Iris pigment epithelial cell (primary cell): ENCODE measurements around the gene MIB1.
"Not testable (repeated sequence)": the region's sequence is repeated elsewhere in the genome, so short reads cannot be mapped to it uniquely, and the experiment has no call there.

Experiments
- DNase-seq: peaks from one replicate; pipeline ENCODE4 v3.0.0-alpha.2; 2011; ENCODE audit warnings: low read depth

The MIB1 gene

DNA sequence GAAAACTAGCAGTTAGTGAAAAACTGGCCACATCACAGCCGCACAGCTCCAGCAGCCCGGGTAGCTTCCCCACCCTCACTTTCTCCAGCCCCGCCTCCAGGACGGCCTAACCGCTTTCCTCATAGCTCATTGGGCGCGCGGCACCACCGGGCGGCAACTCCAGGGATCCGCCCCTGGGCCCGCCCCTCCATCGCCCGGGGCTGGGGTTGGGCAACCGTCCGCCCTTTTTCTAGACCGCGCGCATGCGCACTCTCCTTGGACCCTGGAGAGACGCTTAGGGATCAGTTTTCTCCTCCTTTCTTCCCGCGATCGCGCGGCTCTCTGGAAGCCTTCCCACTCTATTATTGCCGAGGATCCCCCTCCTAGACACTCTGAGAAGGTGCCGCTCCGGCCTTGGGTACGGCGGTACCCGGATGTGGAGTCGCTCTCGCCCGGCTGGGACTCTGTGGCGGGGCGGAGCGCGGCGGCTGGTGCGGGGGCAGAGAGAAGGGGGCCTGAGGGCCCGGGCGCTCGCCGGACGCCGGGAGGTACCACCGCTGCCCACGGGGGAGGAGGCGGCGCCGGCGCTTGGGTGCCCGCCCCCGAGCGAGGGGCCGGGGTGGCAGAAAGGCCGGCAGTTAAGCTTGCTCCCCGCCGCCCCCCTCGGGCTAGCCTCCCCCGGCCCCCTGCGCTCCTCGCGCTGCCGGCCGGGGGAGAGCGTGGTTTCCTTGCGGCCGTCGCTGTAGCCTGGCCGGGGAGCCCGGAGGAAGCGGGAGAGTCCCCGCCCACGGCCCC lies at the start of gene MIB1:
MIB1 (plus strand) TSS at position 255 of the 774 bp plus-strand sequence. CDS start 792 bp downstream, outside the sequence.
- DNase-seq = peak; percentile 95

DNA sequence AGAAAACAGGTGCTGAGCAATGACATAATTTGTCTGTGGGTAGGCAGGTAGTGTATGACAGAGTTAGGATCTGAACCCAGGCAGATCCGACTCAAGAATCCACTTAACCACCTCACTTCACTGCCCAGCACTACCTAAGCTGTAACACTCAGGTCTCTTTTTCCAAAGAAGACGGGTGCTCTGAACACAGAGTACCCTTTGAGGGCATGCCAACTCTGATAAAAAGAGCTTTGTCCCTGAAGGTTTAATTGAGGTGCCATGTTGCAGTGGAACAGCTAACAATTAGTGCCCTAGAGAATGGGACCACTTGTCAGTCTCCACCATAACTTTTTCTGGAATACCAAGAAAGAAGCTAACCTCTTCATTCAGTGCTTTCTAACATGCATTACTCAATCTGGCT lies 47.3 kb upstream of the MIB1 start:
- no peak for DNase-seq

DNA sequence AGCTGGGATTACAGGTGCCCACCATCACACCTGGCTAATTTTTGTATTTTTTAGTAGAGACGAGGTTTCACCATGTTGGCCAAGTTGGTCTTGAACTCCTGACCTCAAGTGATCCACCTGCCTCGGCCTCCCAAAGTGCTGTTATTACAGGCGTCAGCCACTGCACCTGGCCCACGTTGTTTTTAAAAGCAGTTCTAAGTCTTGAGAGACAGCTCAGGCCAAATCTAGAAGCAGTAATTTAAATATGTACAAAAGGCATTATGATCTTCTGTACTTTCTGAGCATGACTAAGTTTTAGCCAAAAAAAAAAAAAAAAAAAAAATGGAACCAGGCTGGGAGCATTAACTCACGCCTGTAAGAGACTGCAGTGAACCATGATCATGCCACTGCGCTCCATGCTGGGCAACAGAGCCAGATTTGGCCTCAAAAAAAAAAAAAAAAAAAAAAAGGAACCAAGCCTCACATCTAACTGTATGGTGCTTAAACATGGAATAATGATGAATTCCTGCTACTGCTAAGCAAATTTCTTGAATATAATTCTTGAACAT lies 40.0 kb upstream of the MIB1 start:
- no peak for DNase-seq

DNA sequence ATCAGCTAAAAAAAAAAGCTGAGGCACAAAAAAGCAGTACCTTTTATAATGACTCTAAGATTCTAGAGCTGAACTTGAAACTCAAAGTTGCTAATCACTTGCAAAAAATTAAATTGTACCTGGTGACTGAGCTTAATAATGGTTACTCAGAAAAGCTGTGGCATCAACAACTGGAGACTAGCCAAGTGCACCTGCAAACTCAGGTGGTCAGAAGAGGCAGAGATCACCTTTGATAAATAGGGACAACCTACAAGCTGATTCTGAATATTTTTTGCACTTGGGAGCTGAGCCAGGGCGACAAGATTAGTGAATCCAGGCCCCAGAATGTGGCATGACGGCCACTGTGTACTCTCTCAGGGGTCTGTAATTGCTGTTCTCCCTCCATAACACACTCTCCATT lies 39.0 kb upstream of the MIB1 start:
- no peak for DNase-seq

DNA sequence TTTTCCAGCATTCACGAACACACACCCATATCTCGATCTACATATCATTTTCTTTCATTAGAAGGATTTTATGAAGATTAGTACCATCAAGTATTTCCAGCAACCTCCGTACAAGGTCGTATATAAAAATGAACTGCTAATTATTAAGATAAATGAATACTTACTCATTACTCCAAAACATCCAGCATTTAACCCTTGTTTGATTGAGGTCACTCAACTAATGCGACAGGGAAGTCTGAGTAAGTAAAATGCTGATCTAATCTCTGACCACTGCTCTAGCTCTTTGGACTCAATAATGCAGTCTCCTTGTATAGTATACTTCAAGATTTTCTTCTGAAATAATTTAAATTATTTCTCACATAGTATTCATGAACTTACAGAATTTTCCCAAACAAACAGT lies 38.0 kb upstream of the MIB1 start:
- DNase-seq = no peak

DNA sequence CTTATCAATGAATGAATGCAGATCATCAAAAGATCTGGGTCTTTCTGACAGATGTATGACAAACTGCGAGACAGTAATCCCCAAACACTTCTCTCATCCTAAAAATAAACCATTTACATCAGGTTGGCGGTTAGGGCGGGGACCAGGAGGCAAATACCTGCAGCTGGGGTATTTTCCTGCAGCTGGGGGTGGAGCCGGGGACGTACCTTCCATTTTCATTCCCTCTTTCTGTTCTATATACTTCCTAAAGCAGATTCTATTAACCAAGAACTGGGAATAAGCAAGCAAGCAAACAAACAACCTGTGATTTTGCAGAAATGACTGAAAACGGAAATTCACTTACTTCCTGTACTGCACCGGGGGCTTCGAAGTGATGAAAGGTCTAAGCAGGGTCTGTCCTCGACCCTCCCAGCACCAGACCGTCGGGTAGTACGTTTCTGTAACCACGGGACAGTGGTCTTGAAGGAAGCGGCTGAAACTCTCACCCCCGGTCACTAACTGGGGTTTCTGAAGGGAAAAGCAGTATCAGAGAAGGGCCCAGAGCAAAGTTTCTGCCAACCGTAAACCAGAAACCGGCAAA lies 37.3 kb upstream of the MIB1 start:
- no peak for DNase-seq

DNA sequence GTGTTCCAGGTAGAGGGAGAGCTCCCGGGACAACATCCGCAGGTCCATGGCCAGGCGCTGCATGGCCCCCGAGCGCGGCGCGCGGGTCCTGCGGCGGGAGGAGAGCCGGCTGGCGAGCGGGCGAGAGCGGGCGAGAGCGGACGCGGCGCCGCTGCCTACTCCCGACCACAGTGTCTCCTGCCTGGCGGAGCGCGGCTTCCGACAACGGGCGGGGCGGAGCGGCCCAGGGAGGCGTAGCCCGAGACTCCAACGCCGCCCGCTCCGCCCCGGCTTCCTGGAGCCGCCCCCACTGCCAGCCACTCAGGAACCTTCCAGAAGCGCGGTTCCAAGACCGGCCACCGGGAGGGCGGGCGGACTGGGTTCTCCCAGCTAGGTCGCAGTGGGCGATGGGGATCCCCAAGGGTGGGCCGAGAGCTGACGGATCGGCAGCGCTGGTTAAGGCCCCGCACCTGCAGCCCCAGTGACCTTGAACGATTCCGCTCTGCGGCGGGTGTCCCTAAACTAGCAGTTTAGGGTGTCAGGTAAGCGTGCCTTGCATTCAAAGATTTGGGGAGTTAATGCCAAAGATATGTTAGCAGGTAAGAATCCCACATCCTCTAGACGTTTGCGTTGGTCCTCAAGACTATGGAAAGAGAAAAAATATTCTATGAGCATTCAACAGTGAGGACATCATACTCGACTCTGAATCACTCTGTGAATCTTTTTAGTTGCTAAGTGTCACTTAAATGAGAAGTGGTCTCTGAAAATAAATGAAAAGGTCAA lies 35.8 kb upstream of the MIB1 start, which contains the start of gene ABHD3:
ABHD3 (minus strand) TSS at position 172 of the 762 bp plus-strand sequence; CDS start at position 63, 109 bp downstream.
- DNase-seq = peak; percentile 91

DNA sequence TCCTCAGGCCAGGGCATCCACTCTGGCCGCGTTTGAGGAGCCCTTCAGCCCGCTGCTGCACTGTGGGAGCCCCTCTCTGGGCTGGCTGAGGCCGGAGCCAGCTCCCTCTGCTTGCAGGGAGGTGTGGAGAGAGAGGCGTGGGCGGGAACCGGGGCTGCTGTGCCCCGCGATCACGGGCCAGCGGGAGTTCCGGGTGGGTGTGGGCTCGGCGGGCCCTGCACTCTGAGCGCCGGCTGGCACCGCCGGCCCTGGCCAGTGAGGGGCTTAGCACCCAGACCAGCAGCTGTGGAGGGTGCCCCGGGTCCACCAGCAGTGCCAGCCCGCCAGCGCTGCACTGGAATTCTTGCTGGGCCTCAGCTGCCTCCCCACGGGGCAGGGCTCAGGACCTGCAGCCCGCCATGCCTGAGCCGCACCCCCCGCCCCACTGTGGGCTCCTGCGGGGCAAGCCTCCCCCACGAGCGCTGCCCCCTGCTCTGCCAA lies 34.2 kb upstream of the MIB1 start:
- DNase-seq = no peak

DNA sequence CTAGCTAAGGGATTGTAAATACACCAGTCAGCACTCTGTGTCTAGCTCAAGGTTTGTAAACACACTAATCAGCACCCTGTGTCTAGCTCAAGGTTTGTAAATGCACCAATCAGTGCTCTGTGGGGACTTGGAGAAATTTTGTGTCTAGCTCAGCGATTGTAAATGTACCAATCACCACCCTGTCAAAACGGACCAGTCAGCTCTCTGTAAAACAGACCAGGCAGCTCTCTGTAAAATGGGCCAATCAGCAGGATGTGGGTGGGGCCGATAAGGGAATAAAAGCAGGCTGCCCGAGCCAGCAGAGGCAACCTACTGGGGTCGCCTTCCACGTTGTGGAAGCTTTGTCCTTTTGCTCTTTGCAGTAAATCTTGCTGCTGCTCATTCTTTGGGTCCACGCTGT lies 33.5 kb upstream of the MIB1 start:
- DNase-seq = not testable (repeated sequence)

DNA sequence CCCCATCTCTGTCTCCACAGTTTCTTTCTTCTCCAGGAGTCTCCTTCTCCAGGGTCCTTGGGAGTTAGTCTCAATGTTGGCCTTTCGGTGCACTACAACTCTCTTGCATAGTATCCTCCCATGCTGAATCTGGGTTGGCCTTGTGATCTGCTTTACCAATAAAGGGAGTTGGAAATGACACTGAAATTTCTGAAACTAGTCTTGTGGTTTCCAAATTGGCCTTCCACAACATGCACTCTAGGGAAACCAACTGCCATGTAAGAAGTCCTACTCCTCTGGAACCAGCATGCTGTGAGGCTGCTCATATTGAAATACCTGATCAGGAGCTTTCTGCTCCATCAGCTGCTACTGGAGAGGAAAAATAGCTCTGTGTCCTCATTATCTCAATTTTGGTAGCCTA lies 26.1 kb upstream of the MIB1 start:
- DNase-seq = no peak

DNA sequence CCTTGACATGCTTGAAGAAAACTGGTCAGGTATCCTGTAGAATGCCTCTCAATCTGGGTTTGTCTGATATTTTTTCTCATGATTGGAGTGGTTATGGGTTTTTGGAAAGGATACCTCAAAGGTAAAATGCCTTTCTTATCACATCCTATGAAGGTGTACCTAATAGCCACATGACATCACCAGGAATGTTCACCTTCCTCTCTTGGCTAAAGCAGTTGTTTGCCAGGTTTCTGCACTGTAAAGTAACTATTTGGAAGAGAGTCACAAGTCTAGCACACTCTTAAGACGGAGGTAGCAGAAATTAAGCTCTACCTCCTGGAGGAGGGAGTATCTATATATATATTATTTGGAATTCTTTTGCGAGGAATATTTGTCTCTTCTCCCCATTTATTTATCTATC lies 17.9 kb upstream of the MIB1 start:
- no peak for DNase-seq

DNA sequence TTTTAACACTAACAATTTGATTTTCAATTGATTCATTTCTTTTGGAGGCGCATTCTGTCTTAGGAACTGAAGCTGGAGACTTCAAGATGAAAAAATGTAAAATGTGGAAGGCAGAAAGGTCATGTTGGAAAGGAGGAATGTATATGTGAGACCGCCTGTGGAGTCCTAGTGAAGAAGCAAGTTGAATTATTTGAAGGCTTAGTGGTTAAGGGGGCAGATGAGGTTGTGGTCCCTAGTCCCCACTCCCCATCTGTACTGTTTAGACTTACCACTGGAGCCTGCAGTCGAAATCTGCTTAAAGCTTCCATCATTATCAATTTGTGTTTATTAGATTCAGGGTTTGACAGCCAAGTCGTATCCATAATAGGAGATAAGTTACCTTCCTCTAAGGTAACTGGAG lies 15.4 kb upstream of the MIB1 start:
- DNase-seq = no peak

DNA sequence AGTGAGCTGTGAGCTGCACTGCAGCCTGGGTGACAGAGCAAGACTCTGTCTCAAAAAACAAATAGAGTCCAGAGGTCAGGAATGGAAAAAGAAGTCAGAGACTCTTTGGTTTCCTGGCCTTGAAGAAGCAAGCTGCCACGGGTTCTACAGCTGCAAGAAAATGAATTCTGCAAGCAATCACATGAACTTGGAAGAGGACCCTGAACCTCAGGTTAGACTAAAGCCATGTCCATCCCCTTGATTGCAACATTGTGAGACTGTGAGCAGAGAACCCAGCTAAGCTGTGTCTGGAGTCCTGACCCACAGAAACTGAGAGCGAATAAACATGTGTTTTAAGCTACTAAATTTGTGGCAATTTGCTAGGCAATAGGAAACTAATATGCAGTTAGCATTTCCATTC lies 12.9 kb upstream of the MIB1 start:
- DNase-seq = no peak

DNA sequence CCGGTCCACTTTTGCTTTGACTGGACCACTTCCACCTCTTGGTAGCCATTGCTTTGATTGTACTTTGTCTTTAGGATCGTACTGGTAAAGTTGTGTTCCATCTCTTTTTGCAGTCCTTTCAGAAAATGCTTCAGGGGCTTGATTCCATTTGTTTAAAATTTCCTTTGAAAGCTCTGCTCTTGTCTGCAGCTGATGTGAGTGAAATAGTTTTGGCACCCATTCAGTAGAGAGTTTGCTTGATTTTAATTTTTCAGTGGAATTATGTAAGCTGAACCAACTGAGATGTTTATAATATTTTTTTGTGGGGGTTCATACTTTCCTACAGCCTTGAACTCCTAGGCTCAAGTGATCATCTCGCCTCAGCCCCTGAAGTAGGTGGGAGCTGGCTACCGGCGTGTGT lies 7.6 kb upstream of the MIB1 start:
- DNase-seq = no peak

DNA sequence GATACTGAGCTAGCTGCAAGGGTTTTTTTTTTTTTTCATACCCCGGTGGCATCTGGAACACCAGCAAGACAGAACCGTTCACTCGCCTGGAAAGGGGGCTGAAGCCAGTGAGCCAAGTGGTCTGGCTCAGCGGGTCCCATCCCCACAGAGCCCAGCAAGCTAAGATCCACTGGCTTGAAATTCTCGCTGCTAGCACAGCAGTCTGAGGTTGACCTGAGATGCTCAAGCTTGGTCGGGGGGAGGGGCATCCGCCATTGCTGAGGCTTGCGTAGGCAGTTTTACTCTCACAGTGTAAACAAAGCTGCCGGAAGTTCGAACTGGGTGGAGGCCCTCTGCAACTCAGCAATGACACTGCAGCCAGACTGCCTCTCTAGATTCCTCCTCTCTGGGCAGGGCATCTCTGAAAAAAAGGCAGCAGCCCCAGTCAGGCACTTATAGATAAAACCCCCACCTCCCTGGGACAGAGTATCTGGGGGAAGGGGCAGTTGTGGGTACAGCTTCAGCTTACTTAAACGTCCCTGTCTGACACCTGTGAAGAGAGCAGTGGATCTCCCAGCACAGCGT lies 5.1 kb upstream of the MIB1 start:
- peak; percentile 73 for DNase-seq

DNA sequence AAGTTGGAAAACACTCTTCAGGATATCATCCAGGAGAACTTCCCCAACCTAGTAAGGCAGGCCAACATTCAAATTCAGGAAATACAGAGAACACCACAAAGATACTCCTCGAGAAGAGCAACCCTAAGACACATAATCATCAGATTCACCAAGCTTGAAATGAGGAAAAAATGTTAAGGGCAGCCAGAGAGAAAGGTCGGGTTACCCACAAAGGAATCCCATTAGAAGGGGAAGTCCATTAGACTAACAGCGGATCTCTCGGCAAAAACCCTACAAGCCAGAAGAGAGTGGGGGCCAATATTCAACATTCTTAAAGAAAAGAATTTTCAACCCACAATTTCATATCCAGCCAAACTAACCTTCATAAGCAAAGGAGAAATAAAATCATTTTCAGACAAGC lies 3.7 kb upstream of the MIB1 start:
- not testable (repeated sequence) for DNase-seq

DNA sequence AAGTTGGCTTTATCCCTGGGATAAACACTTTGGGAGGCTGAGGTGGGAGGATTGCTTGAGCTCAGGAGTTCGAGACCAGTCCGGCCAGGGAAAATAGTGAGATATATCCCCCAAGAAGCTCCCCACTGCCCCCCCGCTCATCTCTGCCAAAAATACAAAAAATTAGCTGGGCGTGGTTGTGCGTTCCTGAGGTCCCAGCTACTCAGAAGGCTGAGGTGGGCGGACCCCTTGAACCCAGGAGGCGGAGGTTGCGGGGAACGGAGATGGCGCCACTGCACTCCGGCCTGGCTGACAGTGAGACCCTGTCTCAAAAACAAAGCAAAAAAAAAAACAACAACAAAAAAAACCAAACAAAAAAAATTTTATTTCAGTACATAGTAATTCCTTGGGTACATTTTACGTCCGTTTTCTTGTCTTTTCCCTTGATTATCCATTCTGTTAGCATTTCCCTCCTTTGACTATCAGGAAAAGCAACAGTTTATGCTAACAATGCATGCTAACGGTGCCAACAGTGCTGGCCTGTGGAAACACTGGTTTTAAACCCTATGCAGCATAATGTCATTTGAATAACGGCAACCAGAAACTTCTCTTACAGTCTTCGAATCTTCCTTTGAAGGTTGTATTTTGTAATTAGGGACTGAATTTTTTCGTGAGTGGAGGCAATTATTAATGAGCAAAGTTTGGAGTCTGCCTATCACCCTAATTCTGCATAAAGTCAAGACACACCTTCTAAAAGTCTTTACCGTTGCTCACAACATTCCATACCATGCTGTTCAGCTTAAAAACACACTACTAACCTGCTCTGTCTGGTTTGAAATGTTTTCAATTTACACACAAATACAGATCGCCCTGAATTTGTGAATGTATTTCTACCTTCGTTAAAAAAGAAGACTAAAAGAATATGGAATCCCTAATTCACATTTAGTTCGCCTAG lies 721 bp upstream of the MIB1 start:
- no peak for DNase-seq

DNA sequence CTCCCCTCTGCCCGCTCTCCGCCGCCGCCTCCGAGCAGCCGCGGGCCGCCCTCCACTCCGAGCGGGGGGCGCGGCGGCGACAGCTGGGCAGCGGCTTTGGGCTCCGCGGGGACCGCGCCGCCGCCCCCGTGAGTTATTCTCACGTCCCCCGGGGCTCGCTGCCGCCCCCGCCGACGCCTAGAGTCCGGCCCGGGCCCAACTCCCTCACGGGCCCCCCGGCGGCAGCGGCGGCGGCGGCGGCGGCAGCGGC lies 645 bp downstream of the MIB1 start:
- no peak for DNase-seq

DNA sequence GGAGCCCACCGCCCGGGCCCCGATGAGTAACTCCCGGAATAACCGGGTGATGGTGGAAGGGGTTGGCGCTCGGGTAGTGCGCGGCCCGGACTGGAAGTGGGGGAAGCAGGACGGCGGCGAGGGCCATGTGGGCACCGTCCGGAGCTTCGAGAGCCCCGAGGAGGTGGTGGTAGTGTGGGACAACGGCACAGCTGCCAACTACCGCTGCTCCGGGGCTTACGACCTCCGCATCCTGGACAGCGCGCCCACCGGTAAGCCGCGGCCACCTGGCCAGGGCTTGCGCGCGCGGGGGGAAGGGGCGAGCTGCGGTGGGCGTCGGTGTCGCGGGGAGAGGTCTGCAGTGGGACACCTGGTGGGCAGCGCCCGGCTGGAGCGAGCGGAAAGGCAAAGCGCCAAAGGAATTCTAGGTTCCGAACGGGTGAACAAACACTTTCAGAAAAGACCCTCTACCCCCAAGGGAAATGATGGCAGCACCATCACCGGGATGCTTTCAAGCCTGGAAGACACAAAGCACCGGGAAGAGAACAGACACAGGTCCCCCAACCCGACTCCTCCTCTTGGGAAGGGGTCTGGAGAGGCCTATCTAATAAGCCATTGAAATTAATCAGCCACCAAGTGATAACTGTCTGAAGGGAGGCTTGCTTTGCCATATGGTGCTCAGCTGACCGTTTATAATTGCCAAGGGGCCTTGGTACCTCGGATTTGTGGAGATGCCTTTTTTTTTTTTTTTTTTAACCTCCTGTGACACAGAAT lies 1.1 kb downstream of the MIB1 start:
- peak; percentile 11 for DNase-seq

DNA sequence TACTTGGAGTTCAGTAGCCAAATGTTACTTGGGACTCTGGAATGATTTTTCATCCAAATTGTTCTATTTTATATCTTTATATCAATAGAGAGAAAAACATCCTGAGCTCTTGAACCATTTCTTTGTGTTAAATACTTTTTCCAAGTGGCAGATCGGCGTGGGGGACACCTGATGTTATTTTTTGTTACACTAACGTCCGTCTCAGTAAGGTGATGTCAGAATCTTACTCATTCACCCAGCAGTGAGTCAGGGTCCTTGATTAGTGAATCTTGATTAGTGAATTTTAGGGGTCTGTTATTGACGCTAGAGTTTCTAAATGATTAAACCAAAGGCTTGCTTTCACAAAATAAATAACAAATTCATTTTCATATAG lies 1.7 kb downstream of the MIB1 start:
- DNase-seq = peak; percentile 18
